ENCODE data around the gene NCAM1. TPM values are rescaled to one million over a fixed set of nuclear protein-coding genes. Genes with fewer than 3 reads are reported as not detected.
A peak's percentile ranks its signal among the peaks of the same experiment; 100 is the strongest.

Gene NCAM1
- total and polyA plus RNA-seq, 2 donors from 2014 or later: 1.7 to 3.0 TPM

GRCh38 chr11:113255741-113256140 lies 294.5 kb downstream of the NCAM1 start:
- Histone ChIP-seq H3K9ac (ENCODE audit: low read length in 3 of 3) (no peak overlapping the region), H3K4me3 (ENCODE audit: low read length in 3 of 3) (no peak overlapping the region), H3K27me3 (ENCODE audit: control insufficient read depth, insufficient read depth, low read length) (no peaks in the 10 kb centered on the region), H3K4me1 (ENCODE audit: control insufficient read depth in 2 of 3, insufficient read depth in 2 of 3, low read depth in 1 of 3, low read length in 3 of 3) (no peaks in the 10 kb centered on the region), H3K9me3 (ENCODE audit: control insufficient read depth in 2 of 3, insufficient read depth in 1 of 3, low read length in 3 of 3) (no peaks in the 10 kb centered on the region), H3K36me3 (ENCODE audit: control insufficient read depth in 2 of 3, insufficient read depth in 3 of 3, low read length in 3 of 3) (peaks cover 0 to 2% (median 0%) of the 10 kb centered on the region in 3 donors), H3K27ac (ENCODE audit: low read depth in 2 of 2, low read length in 2 of 2) (peak overlapping the region in 1 of 2 donors; percentile 14)
- no peak for DNase-seq
- intact Hi-C loops (cut with DNase I): no loop called here
- no peak for TF ChIP-seq CTCF (IDR thresholded peaks at IDR 0.05; ENCODE audit: borderline replicate concordance, extremely low read depth, insufficient read depth)
- FAIRE-seq: no peak

GRCh38 chr11:113256431-113257202 lies 295.4 kb downstream of the NCAM1 start:
- Histone ChIP-seq H3K4me3 (ENCODE audit: low read length in 3 of 3) (no peak overlapping the region), H3K9ac (ENCODE audit: low read length in 3 of 3) (no peak overlapping the region), H3K27ac (ENCODE audit: low read depth in 2 of 2, low read length in 2 of 2) (no peak overlapping the region), H3K36me3 (ENCODE audit: control insufficient read depth in 2 of 3, insufficient read depth in 3 of 3, low read length in 3 of 3) (peaks cover 0 to 2% (median 0%) of the 10 kb centered on the region in 3 donors), H3K27me3 (ENCODE audit: control insufficient read depth, insufficient read depth, low read length) (no peaks in the 10 kb centered on the region), H3K9me3 (ENCODE audit: control insufficient read depth in 2 of 3, insufficient read depth in 1 of 3, low read length in 3 of 3) (no peaks in the 10 kb centered on the region), H3K4me1 (ENCODE audit: control insufficient read depth in 2 of 3, insufficient read depth in 2 of 3, low read depth in 1 of 3, low read length in 3 of 3) (no peaks in the 10 kb centered on the region)
- FAIRE-seq: no peak
- DNase-seq: no peak
- intact Hi-C loops (cut with DNase I): no loop called here
- TF ChIP-seq CTCF (IDR thresholded peaks at IDR 0.05; ENCODE audit: borderline replicate concordance, extremely low read depth, insufficient read depth): no peak

- DNase-seq (no peak), FAIRE-seq (no peak)
- Histone ChIP-seq H3K36me3 (ENCODE audit: control insufficient read depth in 2 of 3, insufficient read depth in 3 of 3, low read length in 3 of 3) (peaks cover 0 to 2% (median 0%) of the 10 kb centered on the region in 3 donors), H3K4me1 (ENCODE audit: control insufficient read depth in 2 of 3, insufficient read depth in 2 of 3, low read depth in 1 of 3, low read length in 3 of 3) (no peaks in the 10 kb centered on the region), H3K9me3 (ENCODE audit: control insufficient read depth in 2 of 3, insufficient read depth in 1 of 3, low read length in 3 of 3) (no peaks in the 10 kb centered on the region), H3K27ac (ENCODE audit: low read depth in 2 of 2, low read length in 2 of 2) (no peak overlapping the region), H3K27me3 (ENCODE audit: control insufficient read depth, insufficient read depth, low read length) (no peaks in the 10 kb centered on the region), H3K9ac (ENCODE audit: low read length in 3 of 3) (no peak overlapping the region), H3K4me3 (ENCODE audit: low read length in 3 of 3) (no peak overlapping the region)
- no peak for TF ChIP-seq CTCF (IDR thresholded peaks at IDR 0.05; ENCODE audit: borderline replicate concordance, extremely low read depth, insufficient read depth)
- intact Hi-C loops (cut with DNase I): no loop called here
Observed at GRCh38 chr11:113260096-113260425, 298.8 kb downstream of the NCAM1 start.
